NCI-H2196 (cell line): ENCODE results near the gene MAD1L1.

Experiments
- DNase-seq: peaks from one replicate; lab custom pipeline; 2025; ENCODE audit not compliant: unreplicated experiment; lab: John Stamatoyannopoulos, UW

Gene MAD1L1

DNA sequence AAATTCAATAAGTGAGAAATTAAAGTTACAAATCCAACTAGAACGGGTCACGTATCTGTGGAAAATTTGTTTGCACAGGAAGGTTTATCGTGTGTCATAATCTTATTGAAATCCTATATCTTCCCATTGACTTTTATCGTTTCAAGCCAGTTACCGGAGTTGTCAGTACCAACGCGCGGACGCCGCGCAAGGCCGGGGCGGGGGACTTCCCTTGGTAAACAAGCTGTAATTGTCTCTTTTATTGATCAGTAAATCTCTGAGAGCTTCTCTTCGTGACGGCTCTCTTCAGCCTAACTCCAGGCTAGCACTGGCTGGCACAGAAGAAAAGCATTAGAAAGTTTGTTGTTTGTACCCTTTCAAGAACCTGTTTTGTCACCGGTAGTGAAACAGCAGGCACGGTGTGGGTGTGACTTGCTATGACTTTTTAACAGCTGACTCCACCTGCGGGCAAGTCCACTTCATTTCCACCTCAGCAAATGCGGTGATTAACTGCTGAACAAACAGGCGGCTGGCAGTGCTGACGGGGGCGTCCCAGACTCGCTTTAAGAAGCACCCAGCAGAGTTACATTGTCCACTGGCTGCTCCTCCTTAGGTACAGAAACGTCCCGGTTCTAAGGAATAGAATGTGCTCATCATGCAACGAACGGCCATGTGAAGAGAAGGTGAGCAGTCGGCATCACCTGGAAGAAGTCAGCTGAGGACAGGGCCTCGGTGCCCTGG, 215.8 kb downstream of the MAD1L1 start:
- no peak for DNase-seq

DNA sequence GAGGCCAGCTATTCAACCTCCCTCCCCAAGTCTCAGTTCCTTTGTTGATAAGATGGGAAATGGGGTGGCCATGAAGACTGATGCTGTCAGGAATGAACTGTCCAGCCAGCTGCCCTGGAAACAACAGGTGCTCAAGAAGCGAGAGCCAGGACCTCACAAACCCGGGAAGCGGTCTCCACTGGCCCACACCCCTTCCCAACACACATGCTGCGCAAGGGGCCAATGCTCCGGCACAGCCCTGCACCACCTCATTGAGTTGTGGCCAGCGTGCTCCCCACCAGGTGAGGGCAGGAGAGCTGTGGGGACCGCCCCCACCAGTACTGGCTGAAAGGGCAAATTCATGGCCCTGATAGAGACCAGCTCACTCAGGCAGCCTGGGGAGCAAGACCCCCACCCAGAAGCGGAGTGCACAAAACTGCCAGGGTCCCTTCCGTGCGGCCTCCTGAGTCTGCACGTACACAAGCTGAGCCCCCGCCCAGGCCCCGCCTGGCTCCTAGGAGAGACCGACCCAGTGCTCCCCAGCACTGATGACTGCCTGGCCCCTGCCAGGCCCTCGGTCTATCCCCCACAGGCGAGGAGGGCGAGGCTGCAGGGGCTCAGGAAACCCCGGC, 216.6 kb downstream of the MAD1L1 start:
- DNase-seq: no peak

DNA sequence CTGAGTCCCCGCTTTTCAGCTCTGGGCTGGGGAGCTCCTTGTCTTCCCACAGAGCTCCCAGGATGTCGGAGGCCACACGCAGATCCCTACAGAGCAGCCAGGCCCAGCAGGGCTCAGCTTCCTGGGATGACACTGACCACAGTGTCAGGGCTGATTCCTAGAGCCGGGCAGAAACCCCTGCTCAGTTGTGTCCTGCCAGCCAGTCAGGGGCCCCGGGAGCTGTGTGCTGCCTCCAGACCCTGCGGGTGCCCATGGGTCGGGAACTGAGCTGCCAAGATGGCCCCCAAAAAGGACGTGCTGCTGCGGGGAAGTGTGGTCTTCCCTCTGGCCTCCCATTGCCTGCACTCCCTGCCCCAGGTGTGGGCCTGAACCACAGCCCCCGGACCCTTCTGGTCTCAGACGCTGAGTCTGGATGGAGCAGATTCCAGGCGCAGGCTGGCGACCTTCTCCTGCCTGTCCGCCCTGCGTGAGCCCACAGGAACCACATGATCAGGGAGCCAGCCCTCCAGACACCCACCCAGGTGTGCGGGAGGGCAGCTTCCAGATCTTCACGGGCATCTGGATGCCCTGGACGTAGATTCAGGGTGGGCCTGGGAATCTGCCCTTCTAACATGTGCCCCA, 217.4 kb downstream of the MAD1L1 start:
- no peak for DNase-seq

DNA sequence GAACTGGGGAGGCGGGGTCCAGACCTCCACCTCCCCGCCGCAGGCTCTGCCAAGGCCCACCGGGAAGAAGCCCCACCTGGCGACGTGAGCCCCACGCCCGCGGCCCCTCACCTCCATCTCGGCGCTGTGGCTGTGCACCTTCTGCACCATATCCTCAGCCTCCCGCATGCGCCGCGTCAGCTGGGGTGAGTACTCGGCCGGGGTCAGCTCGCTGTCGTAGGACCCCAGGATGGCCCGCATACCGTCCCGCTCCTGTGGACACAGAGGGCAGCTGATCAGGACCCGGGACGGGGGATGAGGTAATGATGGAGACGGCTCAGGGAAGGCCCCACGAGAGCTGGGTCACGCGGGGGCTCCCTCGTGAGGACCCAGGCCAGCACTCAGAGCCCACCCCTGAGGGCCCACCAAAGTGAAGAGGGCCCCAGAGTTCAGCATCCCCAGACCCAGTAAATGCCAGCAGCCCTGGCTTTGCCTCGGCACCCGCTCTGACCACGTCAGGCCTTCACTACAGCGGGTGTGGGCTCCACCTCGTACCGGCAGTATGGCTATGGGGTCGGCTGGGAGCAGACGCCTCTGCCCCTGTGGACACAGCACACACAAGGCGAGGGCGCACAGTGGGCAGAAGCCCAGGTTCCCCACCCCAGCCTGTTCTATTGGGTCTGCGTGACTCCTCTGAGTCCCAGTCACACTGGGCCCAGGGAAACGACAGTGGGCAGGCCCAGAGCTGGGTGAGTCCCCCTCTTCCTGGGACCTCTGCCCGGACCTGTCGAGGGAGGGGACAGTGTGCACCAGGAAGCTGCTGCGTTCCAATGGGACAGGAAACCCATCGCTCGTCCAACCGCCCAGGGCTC, 218.1 kb downstream of the MAD1L1 start:
- DNase-seq: no peak

DNA sequence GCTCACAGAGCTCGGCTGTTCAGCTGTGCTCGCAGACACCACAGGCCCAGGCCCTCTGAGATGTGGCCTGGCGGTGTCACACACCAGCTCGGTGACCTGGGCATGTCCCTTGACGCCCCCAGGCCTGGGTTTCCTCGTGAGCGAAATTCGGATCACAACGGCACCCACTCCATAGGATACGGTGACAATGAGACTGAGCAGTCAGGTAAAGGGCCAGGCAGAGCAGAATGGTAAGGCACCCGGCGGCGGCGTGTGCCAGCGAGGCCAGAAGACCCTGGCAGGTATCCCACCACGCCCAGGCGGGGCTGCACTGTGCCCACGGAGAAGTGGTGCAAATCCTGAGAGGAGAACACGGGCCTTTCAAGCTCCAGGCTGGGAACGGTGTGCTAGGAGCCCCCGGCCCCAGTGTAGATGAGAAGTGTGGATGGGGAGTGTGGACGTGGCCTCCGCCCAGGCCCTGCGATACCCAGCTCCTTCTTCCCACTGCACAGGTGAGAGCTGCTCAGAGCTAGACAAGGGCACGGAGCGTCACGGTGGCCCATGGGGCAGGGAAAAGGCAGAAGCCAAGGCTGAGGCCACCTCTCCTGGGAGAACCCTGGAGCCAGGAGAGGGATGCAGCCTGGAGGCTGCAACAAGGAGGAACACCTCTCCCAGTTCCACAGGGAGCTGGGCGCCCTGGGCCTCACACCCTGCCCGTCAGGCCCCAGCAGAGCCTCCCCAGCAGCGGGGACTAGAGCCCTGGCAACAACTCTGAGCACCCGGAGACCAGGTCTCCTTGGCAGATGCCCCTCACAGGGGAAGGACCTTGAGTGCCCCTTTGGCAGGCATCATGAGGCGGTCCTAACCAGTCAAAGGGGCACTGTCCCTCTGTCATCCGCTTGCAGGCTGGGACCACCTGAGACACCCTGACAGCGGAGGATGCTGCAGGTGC, 219.1 kb downstream of the MAD1L1 start:
- DNase-seq: no peak

DNA sequence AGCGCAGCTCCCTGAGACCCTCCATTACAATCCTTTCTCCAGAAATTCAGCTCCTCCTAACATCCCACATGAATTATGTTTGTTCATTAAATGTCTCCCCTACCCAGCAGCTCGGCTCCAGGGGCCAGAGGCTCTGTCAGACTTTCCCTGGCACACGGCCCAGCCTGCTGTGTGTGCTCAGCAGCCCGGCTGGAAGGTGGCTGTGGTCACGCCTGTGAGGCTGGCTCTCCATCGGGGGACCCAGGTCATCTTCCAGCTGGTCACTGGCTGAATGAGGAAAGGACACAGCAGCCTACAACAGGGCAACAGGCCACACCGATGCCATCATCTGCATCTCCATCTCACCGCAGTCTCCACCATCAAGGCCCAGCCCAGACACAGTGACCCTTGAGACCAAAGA, 219.8 kb downstream of the MAD1L1 start:
- peak; percentile 77 for DNase-seq

DNA sequence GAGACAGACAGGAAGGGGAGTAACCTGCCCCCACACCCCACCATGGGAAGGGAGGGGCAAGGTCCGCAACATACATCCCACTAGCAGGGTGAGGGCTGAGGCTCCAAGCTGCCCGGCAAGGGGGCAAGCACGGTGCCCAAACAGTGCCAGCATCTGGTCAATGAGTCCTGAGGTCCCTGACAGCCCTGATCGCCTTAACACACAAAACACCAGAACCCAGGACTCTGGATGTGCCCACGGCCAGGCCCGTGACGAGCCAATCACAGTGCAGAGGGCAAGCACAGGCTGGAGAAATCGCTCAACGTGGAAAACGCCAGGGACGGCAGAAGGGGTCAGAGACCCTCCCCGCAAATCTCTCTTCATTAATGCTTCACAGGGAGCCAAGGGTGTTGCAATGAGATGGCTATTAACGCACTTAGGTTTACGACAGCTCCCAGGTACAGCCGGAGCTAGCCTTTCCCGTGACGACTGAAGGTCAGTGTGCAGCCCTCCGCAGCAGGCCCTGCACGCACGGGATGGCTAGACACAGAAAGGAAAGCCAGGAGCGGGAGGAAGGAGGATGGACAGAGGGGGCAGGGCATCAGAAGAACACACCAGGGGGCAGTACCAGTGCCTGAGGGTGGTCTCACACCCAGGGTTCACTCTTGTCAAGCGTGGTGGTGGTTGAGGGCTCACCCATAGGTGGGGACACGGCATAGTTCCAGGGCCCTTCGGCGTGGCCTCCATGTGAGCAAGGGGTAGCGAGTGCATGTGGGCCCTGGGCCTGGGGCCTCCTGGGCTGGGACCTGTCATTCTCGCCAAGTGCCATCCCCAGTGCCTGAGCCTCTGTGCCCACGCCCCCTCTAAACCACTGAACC, 220.5 kb downstream of the MAD1L1 start:
- no peak for DNase-seq

DNA sequence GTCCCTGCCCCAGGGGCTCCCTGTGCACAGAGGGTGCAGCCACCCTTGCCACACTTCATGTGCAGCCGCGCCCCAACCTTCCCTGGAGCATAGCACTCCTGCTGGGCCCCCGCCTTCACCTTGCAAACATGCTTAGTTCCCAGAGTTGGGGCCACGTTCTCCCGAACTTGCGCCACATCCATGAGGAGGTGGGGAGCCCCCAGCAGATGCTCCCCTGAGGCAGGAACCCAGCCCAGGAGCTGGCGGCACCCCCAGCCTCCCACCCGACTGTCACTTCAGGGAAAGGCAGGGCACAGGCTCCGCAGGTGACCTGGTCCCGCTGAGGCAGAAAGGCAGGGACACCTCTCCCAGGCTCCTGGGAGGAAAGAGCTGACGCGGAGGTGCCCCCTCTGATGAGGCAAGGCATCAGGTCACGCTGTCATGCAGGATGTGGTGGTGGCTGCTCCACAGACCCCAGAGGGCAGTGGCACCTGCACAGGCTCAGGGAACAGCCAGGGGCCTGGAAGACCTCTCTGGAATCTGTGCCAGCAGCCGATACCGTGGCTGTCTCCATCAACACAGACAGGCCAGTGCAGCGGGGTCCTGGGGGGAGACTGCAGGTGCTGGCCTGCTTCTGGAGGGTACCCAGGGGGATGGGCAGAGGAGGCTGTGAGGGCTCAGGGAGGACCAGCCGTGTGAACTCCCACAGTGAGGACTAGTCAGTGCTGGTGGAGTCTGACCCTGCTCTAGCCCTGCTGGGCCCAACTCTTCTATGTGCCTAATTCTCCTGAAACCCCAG, 221.3 kb downstream of the MAD1L1 start:
- no peak for DNase-seq

DNA sequence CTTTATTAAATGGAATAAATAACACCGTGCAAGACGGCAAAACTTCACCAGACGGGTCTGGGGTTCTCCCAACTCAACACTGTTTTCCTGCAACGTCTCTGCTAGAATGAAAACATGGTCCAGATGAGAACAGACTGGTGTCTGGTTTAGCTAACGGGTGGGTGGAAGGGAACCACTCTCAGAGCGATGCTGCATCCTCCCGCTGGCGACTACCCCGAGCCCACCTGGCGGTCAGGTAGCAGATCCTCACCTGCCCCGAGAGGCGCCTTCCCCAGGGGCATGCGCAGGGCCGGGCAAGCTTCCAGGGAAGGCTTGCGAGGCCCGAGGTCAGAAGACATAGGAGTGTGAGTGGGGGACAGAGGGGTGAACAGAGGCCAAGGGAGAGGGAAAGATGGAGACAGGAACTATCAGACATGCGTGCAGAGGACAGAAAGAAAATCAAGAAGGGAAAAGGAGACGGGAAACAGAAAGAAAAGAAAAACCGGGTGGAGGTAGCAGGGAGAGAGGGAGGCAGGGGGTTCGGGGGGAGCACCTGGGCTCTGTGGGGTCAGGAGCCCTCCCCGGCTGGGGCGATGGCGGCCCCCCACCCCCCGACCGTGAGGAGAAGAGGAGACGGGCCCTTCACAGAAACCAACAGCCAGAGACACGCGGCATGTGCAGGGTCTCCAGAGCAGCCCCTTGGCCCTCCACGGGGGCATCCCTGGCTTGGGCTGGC, 222.0 kb downstream of the MAD1L1 start:
- no peak for DNase-seq

DNA sequence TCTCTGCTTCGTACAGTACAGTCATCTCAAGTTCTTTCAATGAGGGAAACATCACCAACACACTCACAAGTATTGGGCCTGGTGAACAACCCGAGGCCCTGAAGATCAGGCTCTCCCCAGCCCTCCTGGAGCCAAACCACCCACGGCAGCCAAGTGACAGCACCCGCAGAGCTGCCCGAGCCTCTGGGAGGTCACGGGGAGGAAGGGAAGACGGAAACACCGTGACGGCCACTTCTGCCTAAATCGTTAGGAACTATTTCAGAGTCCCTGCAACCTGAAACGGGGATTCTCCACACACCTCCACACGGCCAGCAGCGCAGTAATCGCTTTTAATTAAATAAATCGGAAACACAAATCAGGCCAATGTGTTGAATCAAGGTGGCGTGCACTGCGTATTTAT, 222.6 kb downstream of the MAD1L1 start:
- DNase-seq: no peak

DNA sequence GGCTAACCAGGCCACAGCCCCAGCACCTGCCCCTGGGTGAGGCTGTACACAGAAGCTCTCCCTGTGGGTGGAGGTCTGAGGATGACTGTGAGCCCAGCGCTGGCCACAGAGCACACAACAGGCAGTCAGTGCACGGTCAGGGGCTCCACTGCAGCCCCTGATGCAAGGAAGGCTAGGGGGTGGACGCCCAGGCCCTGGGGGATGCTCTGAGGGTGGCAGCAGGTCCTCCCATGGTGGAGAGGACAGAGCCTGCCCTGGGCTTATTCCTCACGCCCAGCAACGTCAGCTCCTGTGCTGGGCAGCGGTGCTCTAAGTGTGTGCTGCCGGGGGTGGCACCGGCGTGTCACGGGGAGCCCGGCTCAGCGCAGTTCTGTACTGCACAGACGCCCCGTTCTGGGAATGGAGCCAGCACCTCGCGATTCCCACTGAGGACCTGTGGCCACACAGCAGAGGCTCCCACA, 223.2 kb downstream of the MAD1L1 start:
- DNase-seq: no peak

DNA sequence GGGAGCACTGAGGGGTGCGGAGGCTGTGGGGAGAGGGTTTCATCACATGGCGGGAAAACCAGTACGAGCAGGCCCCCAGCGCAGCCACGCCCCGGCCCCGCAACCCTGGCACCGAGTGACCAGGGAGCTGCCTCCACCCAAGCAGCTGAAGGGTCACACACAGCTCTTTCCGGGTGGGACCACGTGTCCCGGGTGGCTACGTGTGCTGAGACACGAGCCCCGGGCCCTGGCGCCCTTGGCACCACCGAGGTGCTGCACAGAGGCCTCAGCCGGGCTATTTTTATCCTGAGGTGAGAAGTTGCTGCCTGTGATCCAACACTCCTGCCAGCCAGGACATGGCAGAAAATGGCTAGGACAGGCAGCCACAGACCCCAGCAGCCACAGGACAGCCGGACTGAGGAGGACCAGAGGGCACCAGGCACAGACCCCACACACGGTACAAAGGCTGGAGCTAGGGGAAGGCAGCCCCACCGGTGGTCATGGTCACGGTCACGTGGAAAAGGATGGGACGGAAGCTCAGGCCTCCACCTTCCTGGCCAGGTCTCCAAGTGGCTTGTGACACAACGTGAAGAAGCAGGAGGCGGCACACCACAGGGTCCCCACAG, 223.7 kb downstream of the MAD1L1 start:
- no peak for DNase-seq

DNA sequence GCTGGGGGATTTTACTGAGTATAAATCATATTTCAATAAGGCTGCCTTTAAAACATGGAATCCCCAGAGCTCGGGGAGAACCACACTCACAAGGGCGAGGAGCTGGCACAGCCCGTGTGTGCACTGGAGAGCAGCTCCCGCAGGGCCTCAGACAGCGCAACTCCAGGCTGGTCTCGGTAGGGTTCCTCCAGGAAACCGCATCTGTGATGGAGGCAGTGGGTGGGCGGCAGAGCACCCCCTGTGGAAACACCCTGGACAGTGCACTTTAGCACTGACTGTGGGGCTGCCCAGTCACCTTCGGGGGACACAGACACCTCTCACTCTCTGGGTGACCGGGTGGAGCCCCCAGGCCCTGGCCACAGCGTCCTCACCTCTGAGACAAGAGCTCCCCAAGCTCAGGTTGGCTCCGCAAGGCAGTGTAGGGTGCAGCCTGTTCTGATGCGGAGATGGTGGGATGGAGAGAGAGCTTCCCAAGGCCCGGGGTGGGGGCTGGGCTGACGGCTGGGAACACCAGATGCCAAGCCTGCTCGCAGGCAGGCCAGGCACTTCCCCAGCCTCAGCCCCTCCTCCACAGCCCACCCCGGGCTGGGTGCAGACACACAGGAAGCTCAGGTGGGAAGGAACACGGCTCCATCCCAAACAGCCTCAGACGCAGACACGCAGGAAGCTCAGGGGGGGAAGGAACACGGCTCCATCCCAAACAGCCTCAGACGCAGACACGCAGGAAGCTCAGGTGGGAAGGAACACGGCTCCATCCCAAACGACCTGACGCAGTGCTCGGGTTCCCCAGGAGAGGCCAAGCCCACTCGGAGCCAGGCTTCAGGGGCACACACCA, 224.4 kb downstream of the MAD1L1 start:
- DNase-seq: no peak

DNA sequence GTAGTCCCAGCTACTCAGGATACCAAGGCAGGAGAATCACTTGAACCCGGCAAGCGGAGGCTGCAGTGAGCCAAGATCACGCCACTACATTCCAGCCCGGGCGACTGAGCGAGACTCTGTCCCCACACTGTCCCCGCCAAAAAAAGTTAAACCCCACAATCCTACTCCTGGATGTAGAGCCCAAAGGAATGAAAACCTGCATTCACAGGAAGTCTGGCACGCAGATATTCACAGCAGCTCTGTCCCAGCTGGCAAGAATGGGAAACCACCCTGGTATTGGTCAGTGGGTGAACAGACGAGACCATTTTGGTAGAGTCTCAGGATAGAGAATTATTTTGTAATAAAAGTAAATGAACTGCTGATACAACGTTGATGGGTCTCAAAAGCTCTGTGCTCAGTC, 225.2 kb downstream of the MAD1L1 start:
- DNase-seq: no peak

DNA sequence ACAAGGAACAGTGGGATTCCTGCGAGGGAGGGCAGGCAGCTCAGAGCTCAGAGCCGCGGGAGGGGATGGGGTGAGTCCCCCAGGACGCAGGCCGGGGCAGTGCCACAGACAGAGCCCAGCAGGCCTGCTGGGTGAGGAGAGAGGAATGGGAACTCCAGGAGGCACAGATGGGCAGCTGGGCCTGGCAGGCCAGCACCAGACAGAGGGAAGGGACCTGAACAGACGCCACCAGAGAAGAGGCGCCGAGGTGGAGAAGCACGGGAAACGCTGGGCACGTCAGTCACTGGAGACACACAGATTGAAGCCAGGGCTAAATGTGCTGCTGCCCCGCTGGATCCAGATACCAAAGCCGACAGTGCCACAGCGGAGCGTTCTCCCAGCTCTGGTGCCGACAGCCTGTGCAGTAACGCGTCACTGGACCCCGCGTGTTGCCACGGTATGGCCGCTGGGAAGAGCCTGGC, 225.8 kb downstream of the MAD1L1 start:
- no peak for DNase-seq

DNA sequence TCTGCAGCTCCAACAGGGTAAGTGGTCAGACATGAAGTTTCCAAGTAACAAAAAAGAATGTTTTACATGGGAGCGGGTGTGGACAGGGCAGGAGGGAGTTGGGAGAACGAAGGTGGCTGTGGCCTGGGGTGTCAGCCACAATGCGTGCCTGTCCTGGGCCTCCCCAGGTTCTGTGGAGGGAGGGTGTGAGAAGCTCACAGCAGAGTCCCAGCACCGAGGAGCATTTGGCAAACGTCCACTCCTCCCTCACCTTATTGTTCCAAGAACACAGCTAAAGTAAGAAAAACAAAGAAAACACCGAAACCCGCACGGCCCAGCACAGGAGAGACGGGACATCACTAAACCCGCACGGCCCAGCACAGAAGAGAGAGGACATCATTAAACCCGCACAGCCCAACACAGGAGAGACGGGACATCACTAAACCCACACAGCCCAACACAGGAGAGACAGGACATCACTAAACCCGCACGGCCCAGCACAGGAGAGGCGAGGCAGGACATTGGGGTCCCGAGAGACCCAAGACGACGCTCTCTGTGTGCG, 226.4 kb downstream of the MAD1L1 start:
- DNase-seq: no peak
